CD8-positive, alpha-beta memory T cell (primary cell): ENCODE data around the gene FANCI. TPM values are rescaled to one million over a fixed set of nuclear protein-coding genes. Genes with fewer than 3 reads are reported as not detected.

Experiments used
- CTCF ChIA-PET: fragments of 350-600 bp; sonication (Branson Sonifier 250); formaldehyde crosslinking; loops from one replicate; lab custom pipeline; 2021; ENCODE audit warnings: antibody characterized with exemption; lab: Charles Lee
- POLR2A ChIA-PET: fragments of 350-600 bp; sonication (Branson Sonifier 250); formaldehyde crosslinking; loops from one replicate; lab custom pipeline; 2021; ENCODE audit warnings: antibody characterized with exemption; lab: Charles Lee
- DNase-seq, 5 donors: peaks; one replicate each; pipeline versions ENCODE4 v3.0.0 to v3.0.0-alpha.2; 2020 to 2022; ENCODE audit warnings: mixed read lengths in 1 of 5
- H3K27ac ChIP-seq: one replicate; pipeline ENCODE4 v1.7.0; 2013; ENCODE audit warnings: low read depth, mild to moderate bottlenecking, low read length, moderate library complexity
- H3K27me3 ChIP-seq: 2 replicates; pipeline ENCODE4 v1.7.0; 2013; ENCODE audit warnings: low read length, mild to moderate bottlenecking; ENCODE audit not compliant: insufficient read depth, poor library complexity, severe bottlenecking
- H3K36me3 ChIP-seq: 2 replicates; pipeline ENCODE4 v1.7.0; 2013; ENCODE audit warnings: mild to moderate bottlenecking, low read length, moderate library complexity; ENCODE audit not compliant: insufficient read depth
- H3K4me1 ChIP-seq: 2 replicates; pipeline ENCODE4 v1.7.0; 2013; ENCODE audit warnings: mild to moderate bottlenecking, low read length, moderate library complexity; ENCODE audit not compliant: insufficient read depth
- H3K4me3 ChIP-seq: 2 replicates; pipeline ENCODE4 v1.7.0; 2013; ENCODE audit warnings: mild to moderate bottlenecking, low read length
- H3K9me3 ChIP-seq: 2 replicates; pipeline ENCODE4 v1.7.0; 2013; ENCODE audit warnings: mild to moderate bottlenecking, low read length
- H3K27ac Mint-ChIP-seq, 8 donors: one replicate each; pipeline ENCODE4 v1.8.0; 2020 to 2021; ENCODE audit warnings: mixed read lengths in 8 of 8, mild to moderate bottlenecking in 6 of 8, inconsistent platforms in 3 of 8, moderate library complexity in 3 of 8
- H3K27me3 Mint-ChIP-seq, 2 donors: one replicate each; pipeline ENCODE4 v1.8.0; 2020 to 2021; ENCODE audit warnings: mixed read lengths in 2 of 2, mild to moderate bottlenecking in 1 of 2, moderate library complexity in 1 of 2
- H3K36me3 Mint-ChIP-seq, 3 donors: one replicate each; pipeline ENCODE4 v1.8.0; 2020 to 2021; ENCODE audit warnings: mixed read lengths in 3 of 3, inconsistent platforms in 1 of 3, mild to moderate bottlenecking in 1 of 3
- H3K4me1 Mint-ChIP-seq, 3 donors: one replicate each; pipeline ENCODE4 v1.8.0; 2020 to 2021; ENCODE audit warnings: mixed read lengths in 3 of 3, inconsistent platforms in 1 of 3, mild to moderate bottlenecking in 1 of 3
- H3K4me3 Mint-ChIP-seq, 7 donors: one replicate each; pipeline ENCODE4 v1.8.0; 2020 to 2021; ENCODE audit warnings: mixed read lengths in 7 of 7, mild to moderate bottlenecking in 6 of 7, moderate library complexity in 4 of 7, inconsistent platforms in 2 of 7
- H3K9me3 Mint-ChIP-seq, 5 donors: one replicate each; pipeline ENCODE4 v1.8.0; 2020 to 2022; ENCODE audit warnings: mixed read lengths in 5 of 5, mild to moderate bottlenecking in 3 of 5, moderate library complexity in 2 of 5, inconsistent platforms in 1 of 5
- polyA plus RNA-seq: library from polyadenylated mRNA; unstranded; fragments of 300-500 nt; fragmentation: Illumina TruSeq; gene quantifications from one replicate; pipeline ENCODE4 v1.2.3, GENCODE V29; 2021
- total RNA-seq, 2 experiments: library from RNA; stranded (reverse); gene quantifications; one replicate each; pipeline ENCODE4 v1.2.3, GENCODE V29; 2021

FANCI gene
- total and polyA plus RNA-seq, 3 experiments from 2014 or later = 6.7 to 145 (median 140) TPM

GRCh38 chr15:89334510-89335297, 90.9 kb downstream of the FANCI start, which contains the start of gene POLG:
TSS of gene POLG (minus strand) at chr15:89334824. CDS start at chr15:89333754, 1,070 bp downstream.
- ChIA-PET POLR2A (interaction anchor here (0.5 to 1.7 kb wide), 4 partner anchors 15 to 867 kb away, joined by 3 to 5 read pairs (median 3); partner anchors contain the start of gene MRPS11), CTCF (interaction anchor here (1.2 to 8.3 kb wide), 7 partner anchors 12 to 696 kb away, joined by 3 to 58 read pairs (median 5); partner anchors contain the start of gene ISG20)
- Mint-ChIP-seq H3K9me3 (peaks cover 0 to 4% (median 3%) of the 10 kb centered on the region in 5 donors), H3K4me3 (peak within 1 kb of the TSS; percentile 92 to 96 (median 94)), H3K36me3 (peaks cover 8 to 46% (median 15%) of the 10 kb centered on the region in 3 donors), H3K27ac (peak within 1 kb of the TSS; percentile 88 to 100 (median 97)), H3K4me1 (peaks cover 50 to 55% (median 52%) of the 10 kb centered on the region in 3 donors), H3K27me3 (peaks cover 4 to 10% of the 10 kb centered on the region in 2 donors)
- H3K4me3 ChIP-seq = peak within 1 kb of the TSS; percentile 89
- peak within 1 kb of the TSS; percentile 82 for H3K27ac ChIP-seq
- H3K4me1 ChIP-seq = peaks cover 42% of the 10 kb centered on the region
- DNase-seq = peak; percentile 97 to 100 (median 99)
- H3K36me3 ChIP-seq = peaks cover 25% of the 10 kb centered on the region
- no peaks in the 10 kb centered on the region for H3K9me3 ChIP-seq
- no peaks in the 10 kb centered on the region for H3K27me3 ChIP-seq

GRCh38 chr15:89335298-89336041, 91.7 kb downstream of the FANCI start:
- H3K36me3 Mint-ChIP-seq = peaks cover 5 to 38% (median 12%) of the 10 kb centered on the region in 3 donors
- H3K9me3 Mint-ChIP-seq = peaks cover 0 to 4% (median 3%) of the 10 kb centered on the region in 5 donors
- H3K36me3 ChIP-seq = peaks cover 18% of the 10 kb centered on the region
- peak overlapping the region; percentile 92 to 96 (median 94) for H3K4me3 Mint-ChIP-seq
- peak in 4 of 5 donors; percentile 27 to 72 (median 45) for DNase-seq
- no peaks in the 10 kb centered on the region for H3K9me3 ChIP-seq
- peak overlapping the region; percentile 82 for H3K27ac ChIP-seq
- H3K4me1 ChIP-seq = peaks cover 35% of the 10 kb centered on the region
- H3K4me1 Mint-ChIP-seq = peaks cover 42 to 47% (median 44%) of the 10 kb centered on the region in 3 donors
- H3K27me3 ChIP-seq = no peaks in the 10 kb centered on the region
- ChIA-PET CTCF (interaction anchor here (1.2 to 8.3 kb wide), 7 partner anchors 10 to 697 kb away, joined by 3 to 58 read pairs (median 5); partner anchors contain the start of gene ISG20), POLR2A (interaction anchor here (0.5 to 1.7 kb wide), 3 partner anchors 16 to 868 kb away, joined by 3 to 5 read pairs (median 3); partner anchors contain the start of gene MRPS11)
- peak overlapping the region; percentile 89 for H3K4me3 ChIP-seq
- H3K27me3 Mint-ChIP-seq = peaks cover 4 to 10% of the 10 kb centered on the region in 2 donors
- peak overlapping the region; percentile 88 to 100 (median 97) for H3K27ac Mint-ChIP-seq

GRCh38 chr15:89338036-89338435, 94.3 kb downstream of the FANCI start:
- no peak overlapping the region for H3K27ac ChIP-seq
- H3K27me3 ChIP-seq = no peaks in the 10 kb centered on the region
- ChIA-PET POLR2A (no interaction called here), CTCF (interaction anchor here (8.3 kb wide), 1 partner anchor 20 kb away, joined by 58 read pairs; no protein-coding TSS in a partner anchor)
- no peaks in the 10 kb centered on the region for H3K36me3 ChIP-seq
- Mint-ChIP-seq H3K36me3 (peaks cover 0 to 14% (median 0%) of the 10 kb centered on the region in 3 donors), H3K4me1 (peaks cover 19 to 22% (median 19%) of the 10 kb centered on the region in 3 donors), H3K27me3 (peaks cover 4 to 10% of the 10 kb centered on the region in 2 donors), H3K27ac (peak overlapping the region in 1 of 8 donors; percentile 100), H3K9me3 (peaks cover 0 to 4% (median 3%) of the 10 kb centered on the region in 5 donors), H3K4me3 (peak overlapping the region in 1 of 7 donors; percentile 59)
- no peak overlapping the region for H3K4me3 ChIP-seq
- peak in 1 of 5 donors; percentile 41 for DNase-seq
- peaks cover 11% of the 10 kb centered on the region for H3K4me1 ChIP-seq
- H3K9me3 ChIP-seq = no peaks in the 10 kb centered on the region

GRCh38 chr15:89340573-89340972, 96.8 kb downstream of the FANCI start:
- H3K27me3 Mint-ChIP-seq = peaks cover 4 to 8% of the 10 kb centered on the region in 2 donors
- POLR2A ChIA-PET = no interaction called here
- H3K4me1 Mint-ChIP-seq = peaks cover 4 to 7% (median 6%) of the 10 kb centered on the region in 3 donors
- Histone ChIP-seq H3K9me3 (no peaks in the 10 kb centered on the region), H3K4me3 (no peak overlapping the region), H3K36me3 (no peaks in the 10 kb centered on the region), H3K4me1 (no peaks in the 10 kb centered on the region), H3K27me3 (peaks cover 7% of the 10 kb centered on the region), H3K27ac (no peak overlapping the region)
- no peaks in the 10 kb centered on the region for H3K9me3 Mint-ChIP-seq
- H3K36me3 Mint-ChIP-seq = peaks cover 0 to 2% (median 0%) of the 10 kb centered on the region in 3 donors
- peak in 1 of 5 donors; percentile 13 for DNase-seq
- CTCF ChIA-PET = interaction anchor here (8.3 kb wide), 1 partner anchor 18 kb away, joined by 58 read pairs; no protein-coding TSS in a partner anchor
- H3K27ac Mint-ChIP-seq = no peak overlapping the region
- no peak overlapping the region for H3K4me3 Mint-ChIP-seq

GRCh38 chr15:89341316-89342005, 97.7 kb downstream of the FANCI start:
- Mint-ChIP-seq H3K9me3 (no peaks in the 10 kb centered on the region), H3K27me3 (peaks cover 4 to 8% of the 10 kb centered on the region in 2 donors), H3K36me3 (peaks cover 0 to 2% (median 0%) of the 10 kb centered on the region in 3 donors), H3K4me1 (peaks cover 0 to 3% (median 0%) of the 10 kb centered on the region in 3 donors), H3K4me3 (no peak overlapping the region), H3K27ac (no peak overlapping the region)
- ChIA-PET CTCF (interaction anchor here (8.3 kb wide), 1 partner anchor 17 kb away, joined by 58 read pairs; no protein-coding TSS in a partner anchor), POLR2A (no interaction called here)
- H3K27me3 ChIP-seq = peaks cover 7% of the 10 kb centered on the region
- H3K36me3 ChIP-seq = no peaks in the 10 kb centered on the region
- H3K27ac ChIP-seq = no peak overlapping the region
- no peaks in the 10 kb centered on the region for H3K9me3 ChIP-seq
- peak in 1 of 5 donors; percentile 37 for DNase-seq
- no peaks in the 10 kb centered on the region for H3K4me1 ChIP-seq
- no peak overlapping the region for H3K4me3 ChIP-seq

GRCh38 chr15:89342840-89343239, 99.1 kb downstream of the FANCI start:
- POLR2A ChIA-PET = no interaction called here
- H3K36me3 ChIP-seq = no peaks in the 10 kb centered on the region
- Mint-ChIP-seq H3K4me1 (peaks cover 0 to 1% (median 0%) of the 10 kb centered on the region in 3 donors), H3K4me3 (no peak overlapping the region), H3K27me3 (peaks cover 4 to 11% of the 10 kb centered on the region in 2 donors), H3K9me3 (no peaks in the 10 kb centered on the region), H3K27ac (no peak overlapping the region), H3K36me3 (peaks cover 0 to 2% (median 0%) of the 10 kb centered on the region in 3 donors)
- peaks cover 7% of the 10 kb centered on the region for H3K27me3 ChIP-seq
- H3K27ac ChIP-seq = no peak overlapping the region
- H3K4me1 ChIP-seq = no peaks in the 10 kb centered on the region
- H3K4me3 ChIP-seq = no peak overlapping the region
- CTCF ChIA-PET = interaction anchor here (2.5 kb wide), 1 partner anchor 16 kb away, joined by 10 read pairs; no protein-coding TSS in a partner anchor
- no peaks in the 10 kb centered on the region for H3K9me3 ChIP-seq
- peak in 1 of 5 donors; percentile 18 for DNase-seq

- no peak overlapping the region for H3K27ac Mint-ChIP-seq
- Histone ChIP-seq H3K4me1 (no peaks in the 10 kb centered on the region), H3K4me3 (no peak overlapping the region), H3K27me3 (peaks cover 7% of the 10 kb centered on the region), H3K36me3 (no peaks in the 10 kb centered on the region), H3K9me3 (no peaks in the 10 kb centered on the region), H3K27ac (no peak overlapping the region)
- peaks cover 0 to 2% (median 0%) of the 10 kb centered on the region in 3 donors for H3K36me3 Mint-ChIP-seq
- ChIA-PET CTCF (interaction anchor here (1.2 to 2.5 kb wide), 2 partner anchors 9 to 14 kb away, joined by 4 to 10 read pairs; no protein-coding TSS in a partner anchor), POLR2A (no interaction called here)
- H3K9me3 Mint-ChIP-seq = no peaks in the 10 kb centered on the region
- no peak for DNase-seq
- H3K27me3 Mint-ChIP-seq = peaks cover 17% of the 10 kb centered on the region in 2 donors
- H3K4me3 Mint-ChIP-seq = no peak overlapping the region
- peaks cover 0 to 6% (median 1%) of the 10 kb centered on the region in 3 donors for H3K4me1 Mint-ChIP-seq
Measured at GRCh38 chr15:89345248-89345647, 101.5 kb downstream of the FANCI start.
